Raji (cell line): ENCODE results near the gene BRSK2.

Experiments used
- POLR2A ChIP-seq: IDR thresholded peaks from 2 replicates; pipeline ENCODE4 v1.6.1; 2011; ENCODE audit warnings: low read depth, low read length, control low read depth; ENCODE audit not compliant: insufficient read depth

Gene BRSK2

GRCh38 chr11:1444321-1444720 is 54.6 kb downstream of the BRSK2 start:
- no peak for TF ChIP-seq POLR2A

DNA sequence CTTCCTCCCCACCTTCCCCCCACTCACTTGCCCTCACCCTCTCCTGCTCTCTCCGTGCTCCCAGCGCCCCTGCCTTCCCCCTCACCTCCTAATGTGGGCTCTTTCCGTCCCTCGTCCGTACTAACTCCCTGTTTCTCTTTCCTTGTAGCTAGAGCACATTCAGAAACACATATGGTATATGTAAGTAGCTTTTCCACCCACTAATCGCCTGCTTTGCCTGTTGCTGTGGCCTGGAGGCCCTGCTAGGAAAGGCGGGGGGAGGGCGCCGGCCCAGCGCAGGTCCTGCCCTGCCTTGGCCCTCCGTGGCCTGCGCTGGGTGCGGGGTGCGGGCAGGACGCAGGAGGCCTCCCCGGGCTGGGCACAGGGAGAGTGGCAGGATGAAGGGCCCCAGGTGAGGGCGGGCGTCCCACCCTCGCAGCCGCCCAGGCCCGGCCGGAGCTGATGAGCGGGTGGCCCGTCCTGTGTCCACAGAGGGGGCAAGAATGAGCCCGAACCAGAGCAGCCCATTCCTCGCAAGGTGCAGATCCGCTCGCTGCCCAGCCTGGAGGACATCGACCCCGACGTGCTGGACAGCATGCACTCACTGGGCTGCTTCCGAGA is 55.2 kb downstream of the BRSK2 start:
- TF ChIP-seq POLR2A: no peak

- TF ChIP-seq POLR2A: no peak
Measured at GRCh38 chr11:1445741-1446445, 56.2 kb downstream of the BRSK2 start.

- TF ChIP-seq POLR2A: no peak
Measured at GRCh38 chr11:1446623-1447022, 56.9 kb downstream of the BRSK2 start.

DNA sequence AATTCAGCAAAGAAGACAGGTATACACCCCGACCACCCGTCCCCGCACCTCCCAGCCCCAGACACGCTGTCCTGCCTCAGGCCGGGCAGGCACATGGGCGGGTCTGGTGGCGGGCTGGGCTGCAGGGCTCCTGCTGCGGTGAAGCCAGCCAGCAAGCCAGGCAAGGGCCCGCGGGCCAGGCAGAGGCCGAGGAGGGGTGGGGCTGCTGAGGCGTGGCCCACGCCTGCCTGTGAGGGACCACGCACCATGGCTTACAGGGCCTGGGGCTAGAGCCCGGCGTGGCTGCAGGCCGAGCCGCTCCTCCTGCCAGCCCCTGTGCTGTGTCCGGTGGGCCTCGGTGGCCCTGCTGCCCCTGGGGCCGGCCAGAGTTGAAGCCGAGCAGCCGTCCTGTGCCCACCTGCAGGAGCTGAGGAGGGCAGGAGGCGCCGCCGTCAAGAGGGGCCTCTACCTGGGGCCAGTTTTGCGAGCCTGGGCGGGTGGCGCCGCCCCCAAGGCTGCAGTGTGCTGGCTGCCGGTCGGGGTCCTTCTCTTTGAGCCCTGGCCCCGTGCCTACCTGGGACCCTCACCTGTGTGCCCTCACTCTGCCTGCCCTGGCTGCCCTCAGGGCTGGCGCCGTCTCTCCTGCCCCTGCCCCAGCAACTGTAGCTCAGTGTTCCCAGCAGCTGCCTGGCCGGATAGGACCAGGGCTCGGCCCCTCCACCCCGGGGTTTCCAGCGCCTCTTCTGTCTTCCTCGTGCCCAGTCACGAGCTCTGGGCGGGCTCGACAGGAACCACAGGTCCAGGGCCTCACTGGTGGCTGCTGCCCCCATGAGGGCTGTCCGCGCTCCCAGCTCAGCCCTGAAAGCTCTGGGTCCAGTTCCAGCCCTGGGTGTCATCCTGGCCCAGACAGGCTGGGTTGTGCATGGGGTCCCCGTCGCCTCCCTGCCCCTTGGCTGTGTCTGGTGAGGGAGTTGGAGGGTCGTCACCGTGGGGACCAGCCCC is 58.4 kb downstream of the BRSK2 start:
- no peak for TF ChIP-seq POLR2A

DNA sequence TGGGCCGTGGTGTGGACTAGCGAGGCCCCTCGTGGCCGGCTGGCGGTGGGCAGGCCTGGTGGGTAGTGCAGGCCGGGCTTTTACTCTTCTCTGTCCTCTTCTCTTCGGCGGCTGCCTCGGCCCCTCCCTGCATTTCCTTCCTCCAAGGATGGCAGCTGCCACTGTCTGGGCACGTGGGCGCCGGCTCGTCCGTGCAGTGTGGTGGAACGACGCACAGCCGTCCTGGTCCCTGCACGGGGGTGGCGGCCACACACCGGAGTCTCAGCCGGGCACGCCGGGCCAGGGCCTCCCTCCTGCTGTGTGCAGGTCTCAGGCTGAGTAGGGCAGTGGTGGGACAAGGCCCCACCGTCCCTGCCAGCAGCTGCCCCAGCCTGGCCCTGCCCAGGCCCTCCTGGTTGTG is 59.1 kb downstream of the BRSK2 start:
- no peak for TF ChIP-seq POLR2A

- no peak for TF ChIP-seq POLR2A
Measured at GRCh38 chr11:1449490-1450243, 59.9 kb downstream of the BRSK2 start.

DNA sequence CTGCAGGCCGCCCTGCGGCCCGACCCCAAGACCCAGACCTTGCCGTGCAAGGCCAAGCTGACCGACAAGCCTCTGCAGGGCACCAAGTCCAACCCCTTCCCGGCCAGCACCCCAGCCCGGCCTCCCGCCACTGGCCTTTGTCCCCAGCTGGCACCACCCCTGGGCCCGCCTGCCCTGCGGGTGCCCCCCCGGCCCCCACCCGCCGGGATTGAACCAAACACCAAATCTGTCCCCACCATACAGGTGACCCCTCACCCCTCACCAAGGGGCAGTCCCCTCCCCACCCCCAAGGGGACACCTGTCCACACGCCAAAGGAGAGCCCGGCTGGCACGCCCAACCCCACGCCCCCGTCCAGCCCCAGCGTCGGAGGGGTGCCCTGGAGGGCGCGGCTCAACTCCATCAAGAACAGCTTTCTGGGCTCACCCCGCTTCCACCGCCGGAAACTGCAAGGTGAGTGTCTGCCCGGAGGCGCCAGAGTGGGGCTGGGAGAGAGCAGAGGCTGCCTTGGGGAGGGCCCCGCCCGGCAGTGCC is 60.7 kb downstream of the BRSK2 start:
- TF ChIP-seq POLR2A: no peak

- TF ChIP-seq POLR2A: no peak
Measured at GRCh38 chr11:1450949-1451710, 61.4 kb downstream of the BRSK2 start.

- TF ChIP-seq POLR2A: no peak
Measured at GRCh38 chr11:1451781-1452470, 62.2 kb downstream of the BRSK2 start.

- no peak for TF ChIP-seq POLR2A
Measured at GRCh38 chr11:1452744-1453143, 63.0 kb downstream of the BRSK2 start.

GRCh38 chr11:1453611-1454034 is 63.9 kb downstream of the BRSK2 start:
- no peak for TF ChIP-seq POLR2A

- no peak for TF ChIP-seq POLR2A
Measured at GRCh38 chr11:1454576-1454975, 64.8 kb downstream of the BRSK2 start.

- TF ChIP-seq POLR2A: no peak
Measured at GRCh38 chr11:1455032-1455762, 65.5 kb downstream of the BRSK2 start.
